ENCODE data around the gene PROCA1. TPM values are rescaled to one million over a fixed set of nuclear protein-coding genes. Genes with fewer than 3 reads are reported as not detected.

Gene PROCA1
- total and polyA plus RNA-seq, 9 of the 15 experiments (the other 6 are each of a cell fraction or from before 2014, with no cell fraction given) = 0.78 to 16.2 (median 5.6) TPM

GRCh38 chr17:28750178-28751047 is 38.7 kb upstream of the PROCA1 start (continued):
- TF ChIP-seq ZBTB2 (IDR thresholded peaks at IDR 0.05) (no peak), ZNF316 (IDR thresholded peaks at IDR 0.05) (no peak), ZMIZ1 (IDR thresholded peaks at IDR 0.05; ENCODE audit: low read depth in 2 of 2, low read length in 2 of 2) (0 out of 4 replicates have a peak, but pooled peaks of 1 of the 2 experiments have one; percentile 42), RBM17 (IDR thresholded peaks at IDR 0.05; ENCODE audit: borderline replicate concordance, low read depth, low read length) (no peak), TCF3 (CRISPR knock-in tag; IDR thresholded peaks at IDR 0.05) (no peak; the same call in 1 of the 2 replicates), SREBF1 (IDR thresholded peaks at IDR 0.05; ENCODE audit: borderline replicate concordance, low read depth, low read length) (no peak), E2F3 (CRISPR knock-in tag; IDR thresholded peaks at IDR 0.05) (no peak), ZNF143 (CRISPR knock-in tag; IDR thresholded peaks at IDR 0.05) (0 out of 2 replicates have a peak, but pooled peaks have one; percentile 29), ZNF263 (CRISPR knock-in tag; IDR thresholded peaks at IDR 0.05; ENCODE audit: borderline replicate concordance) (peak; percentile 44; the same call in 1 of the 2 replicates), SLC30A9 (CRISPR knock-in tag; IDR thresholded peaks at IDR 0.05) (no peak), NRF1 (conservative IDR thresholded peaks at IDR 0.05 in 1 of 2, IDR thresholded peaks at IDR 0.05 in 1 of 2) (no peak)
- TF ChIP-seq, protein P1, sequence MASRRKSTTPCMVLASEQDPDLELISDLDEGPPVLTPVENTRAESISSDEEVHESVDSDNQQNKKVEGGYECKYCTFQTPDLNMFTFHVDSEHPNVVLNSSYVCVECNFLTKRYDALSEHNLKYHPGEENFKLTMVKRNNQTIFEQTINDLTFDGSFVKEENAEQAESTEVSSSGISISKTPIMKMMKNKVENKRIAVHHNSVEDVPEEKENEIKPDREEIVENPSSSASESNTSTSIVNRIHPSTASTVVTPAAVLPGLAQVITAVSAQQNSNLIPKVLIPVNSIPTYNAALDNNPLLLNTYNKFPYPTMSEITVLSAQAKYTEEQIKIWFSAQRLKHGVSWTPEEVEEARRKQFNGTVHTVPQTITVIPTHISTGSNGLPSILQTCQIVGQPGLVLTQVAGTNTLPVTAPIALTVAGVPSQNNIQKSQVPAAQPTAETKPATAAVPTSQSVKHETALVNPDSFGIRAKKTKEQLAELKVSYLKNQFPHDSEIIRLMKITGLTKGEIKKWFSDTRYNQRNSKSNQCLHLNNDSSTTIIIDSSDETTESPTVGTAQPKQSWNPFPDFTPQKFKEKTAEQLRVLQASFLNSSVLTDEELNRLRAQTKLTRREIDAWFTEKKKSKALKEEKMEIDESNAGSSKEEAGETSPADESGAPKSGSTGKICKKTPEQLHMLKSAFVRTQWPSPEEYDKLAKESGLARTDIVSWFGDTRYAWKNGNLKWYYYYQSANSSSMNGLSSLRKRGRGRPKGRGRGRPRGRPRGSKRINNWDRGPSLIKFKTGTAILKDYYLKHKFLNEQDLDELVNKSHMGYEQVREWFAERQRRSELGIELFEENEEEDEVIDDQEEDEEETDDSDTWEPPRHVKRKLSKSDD (conservative IDR thresholded peaks at IDR 0.05; ENCODE audit: low read length) = no peak; the same call in 1 of the 2 replicates
- TF ChIP-seq, protein P2, sequence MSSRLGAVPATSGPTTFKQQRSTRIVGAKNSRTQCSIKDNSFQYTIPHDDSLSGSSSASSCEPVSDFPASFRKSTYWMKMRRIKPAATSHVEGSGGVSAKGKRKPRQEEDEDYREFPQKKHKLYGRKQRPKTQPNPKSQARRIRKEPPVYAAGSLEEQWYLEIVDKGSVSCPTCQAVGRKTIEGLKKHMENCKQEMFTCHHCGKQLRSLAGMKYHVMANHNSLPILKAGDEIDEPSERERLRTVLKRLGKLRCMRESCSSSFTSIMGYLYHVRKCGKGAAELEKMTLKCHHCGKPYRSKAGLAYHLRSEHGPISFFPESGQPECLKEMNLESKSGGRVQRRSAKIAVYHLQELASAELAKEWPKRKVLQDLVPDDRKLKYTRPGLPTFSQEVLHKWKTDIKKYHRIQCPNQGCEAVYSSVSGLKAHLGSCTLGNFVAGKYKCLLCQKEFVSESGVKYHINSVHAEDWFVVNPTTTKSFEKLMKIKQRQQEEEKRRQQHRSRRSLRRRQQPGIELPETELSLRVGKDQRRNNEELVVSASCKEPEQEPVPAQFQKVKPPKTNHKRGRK (tag; IDR thresholded peaks at IDR 0.05) = no peak
- TF ChIP-seq, protein P3, sequence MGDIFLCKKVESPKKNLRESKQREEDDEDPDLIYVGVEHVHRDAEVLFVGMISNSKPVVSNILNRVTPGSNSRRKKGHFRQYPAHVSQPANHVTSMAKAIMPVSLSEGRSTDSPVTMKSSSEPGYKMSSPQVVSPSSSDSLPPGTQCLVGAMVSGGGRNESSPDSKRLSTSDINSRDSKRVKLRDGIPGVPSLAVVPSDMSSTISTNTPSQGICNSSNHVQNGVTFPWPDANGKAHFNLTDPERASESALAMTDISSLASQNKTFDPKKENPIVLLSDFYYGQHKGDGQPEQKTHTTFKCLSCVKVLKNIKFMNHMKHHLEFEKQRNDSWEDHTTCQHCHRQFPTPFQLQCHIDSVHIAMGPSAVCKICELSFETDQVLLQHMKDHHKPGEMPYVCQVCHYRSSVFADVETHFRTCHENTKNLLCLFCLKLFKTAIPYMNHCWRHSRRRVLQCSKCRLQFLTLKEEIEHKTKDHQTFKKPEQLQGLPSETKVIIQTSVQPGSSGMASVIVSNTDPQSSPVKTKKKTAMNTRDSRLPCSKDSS (IDR thresholded peaks at IDR 0.05; ENCODE audit: low read depth, partially characterized antibody) = no peak
